Glutamatergic neuron (in vitro differentiated cells): ENCODE measurements around the gene ARHGAP22. TPM values are rescaled to one million over a fixed set of nuclear protein-coding genes. Genes with fewer than 3 reads are reported as not detected.

Experiments
- DNase-seq: peaks from one replicate; pipeline ENCODE4 v3.0.0; 2022
- H3K27ac Mint-ChIP-seq: one replicate; pipeline ENCODE4 v1.8.0; 2020; ENCODE audit warnings: mild to moderate bottlenecking, mixed read lengths, inconsistent platforms; ENCODE audit not compliant: unreplicated experiment
- H3K27me3 Mint-ChIP-seq: one replicate; pipeline ENCODE4 v1.8.0; 2020; ENCODE audit warnings: mild to moderate bottlenecking, moderate library complexity, mixed read lengths, inconsistent platforms; ENCODE audit not compliant: unreplicated experiment
- H3K36me3 Mint-ChIP-seq: one replicate; pipeline ENCODE4 v1.8.0; 2020; ENCODE audit warnings: mild to moderate bottlenecking, mixed read lengths, inconsistent platforms; ENCODE audit not compliant: unreplicated experiment
- H3K4me1 Mint-ChIP-seq: one replicate; pipeline ENCODE4 v1.8.0; 2020; ENCODE audit warnings: mild to moderate bottlenecking, low read depth, mixed read lengths, inconsistent platforms; ENCODE audit not compliant: unreplicated experiment
- H3K4me3 Mint-ChIP-seq: one replicate; pipeline ENCODE4 v1.8.0; 2020; ENCODE audit warnings: mild to moderate bottlenecking, mixed read lengths, inconsistent platforms; ENCODE audit not compliant: unreplicated experiment
- H3K9me3 Mint-ChIP-seq: one replicate; pipeline ENCODE4 v1.8.0; 2020; ENCODE audit warnings: mild to moderate bottlenecking, moderate library complexity, mixed read lengths, inconsistent platforms; ENCODE audit not compliant: unreplicated experiment
- total RNA-seq: library from RNA; stranded (reverse); fragmentation: NEBNext Ultra II Directional; extraction: Animal tissue kit (Norgen Biotek cat#: 25700); gene quantifications from one replicate; pipeline ENCODE4 v1.2.1, GENCODE V29; 2021; ENCODE audit not compliant: unreplicated experiment
- TF ChIP-seq, protein P1 (sequence below): fragments of 200-600 bp; sonication (generic); IDR thresholded peaks from one replicate; pipeline ENCODE4 v1.5.0; 2021; ENCODE audit not compliant: partially characterized antibody, unreplicated experiment

The ARHGAP22 gene
- total RNA-seq, 1 donor from 2014 or later = 10.0 TPM

DNA sequence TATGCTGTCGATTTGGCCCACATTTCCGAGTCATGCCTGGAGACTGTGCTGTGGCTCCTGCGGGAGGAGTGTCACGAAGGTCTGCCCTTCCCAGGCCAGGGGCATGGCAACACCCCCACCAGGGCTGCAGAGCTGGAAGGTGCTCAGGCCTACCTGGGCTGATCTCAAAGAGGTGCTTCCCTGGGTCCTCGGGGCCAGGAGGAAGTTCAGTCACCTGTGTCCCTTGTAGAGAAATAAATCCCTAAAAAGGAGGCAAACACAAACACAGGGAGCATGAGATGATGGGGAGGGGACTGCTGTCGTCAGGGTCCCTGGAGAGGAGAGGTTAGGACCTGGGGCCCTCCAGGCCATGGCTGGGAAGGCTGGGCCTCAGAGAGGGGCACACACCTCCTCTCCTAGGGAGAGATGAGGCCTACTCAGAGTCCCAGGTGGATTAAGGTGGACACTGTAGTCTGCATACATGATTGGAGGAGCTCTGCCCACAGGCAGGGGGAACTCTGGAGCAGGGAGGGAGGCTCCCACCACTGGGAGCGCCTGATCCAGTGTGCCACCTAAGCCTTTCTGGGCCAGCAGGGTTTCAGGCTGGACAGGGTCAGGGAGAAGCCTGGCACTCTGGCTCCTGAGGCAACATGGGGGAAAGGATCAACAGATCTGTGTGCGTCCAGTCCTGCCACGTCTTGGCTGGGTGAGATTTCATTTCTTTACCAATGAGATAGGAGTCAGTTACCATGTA is 49.4 kb downstream of the ARHGAP22 start:
- Mint-ChIP-seq H3K9me3 (peaks cover 3% of the 10 kb centered on the region), H3K4me3 (no peak overlapping the region), H3K27ac (no peak overlapping the region), H3K36me3 (no peaks in the 10 kb centered on the region), H3K27me3 (peaks cover 5% of the 10 kb centered on the region), H3K4me1 (peaks cover 25% of the 10 kb centered on the region)
- TF ChIP-seq, protein P1, sequence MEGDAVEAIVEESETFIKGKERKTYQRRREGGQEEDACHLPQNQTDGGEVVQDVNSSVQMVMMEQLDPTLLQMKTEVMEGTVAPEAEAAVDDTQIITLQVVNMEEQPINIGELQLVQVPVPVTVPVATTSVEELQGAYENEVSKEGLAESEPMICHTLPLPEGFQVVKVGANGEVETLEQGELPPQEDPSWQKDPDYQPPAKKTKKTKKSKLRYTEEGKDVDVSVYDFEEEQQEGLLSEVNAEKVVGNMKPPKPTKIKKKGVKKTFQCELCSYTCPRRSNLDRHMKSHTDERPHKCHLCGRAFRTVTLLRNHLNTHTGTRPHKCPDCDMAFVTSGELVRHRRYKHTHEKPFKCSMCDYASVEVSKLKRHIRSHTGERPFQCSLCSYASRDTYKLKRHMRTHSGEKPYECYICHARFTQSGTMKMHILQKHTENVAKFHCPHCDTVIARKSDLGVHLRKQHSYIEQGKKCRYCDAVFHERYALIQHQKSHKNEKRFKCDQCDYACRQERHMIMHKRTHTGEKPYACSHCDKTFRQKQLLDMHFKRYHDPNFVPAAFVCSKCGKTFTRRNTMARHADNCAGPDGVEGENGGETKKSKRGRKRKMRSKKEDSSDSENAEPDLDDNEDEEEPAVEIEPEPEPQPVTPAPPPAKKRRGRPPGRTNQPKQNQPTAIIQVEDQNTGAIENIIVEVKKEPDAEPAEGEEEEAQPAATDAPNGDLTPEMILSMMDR = no peak
- no peak for DNase-seq

DNA sequence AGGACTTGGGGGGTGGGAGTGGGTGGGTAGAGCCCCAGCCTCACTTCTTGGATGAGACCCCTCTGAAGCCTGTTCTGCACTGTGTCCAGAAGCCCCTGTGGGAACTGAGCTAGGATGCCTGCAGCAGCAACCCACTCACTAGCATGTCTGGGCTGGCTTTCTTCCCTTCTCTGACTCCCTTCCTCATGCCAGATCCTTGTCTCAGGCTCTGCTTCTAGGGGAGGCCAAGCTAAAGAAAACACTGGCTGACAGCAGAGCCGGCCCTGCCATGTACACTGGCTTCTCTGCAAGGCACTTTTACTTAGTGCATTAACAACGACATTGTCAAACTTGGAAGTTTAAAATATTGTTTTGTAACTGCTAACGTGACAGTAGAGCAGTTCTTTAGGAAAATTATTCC is 50.2 kb downstream of the ARHGAP22 start:
- TF ChIP-seq, protein P1 = no peak

DNA sequence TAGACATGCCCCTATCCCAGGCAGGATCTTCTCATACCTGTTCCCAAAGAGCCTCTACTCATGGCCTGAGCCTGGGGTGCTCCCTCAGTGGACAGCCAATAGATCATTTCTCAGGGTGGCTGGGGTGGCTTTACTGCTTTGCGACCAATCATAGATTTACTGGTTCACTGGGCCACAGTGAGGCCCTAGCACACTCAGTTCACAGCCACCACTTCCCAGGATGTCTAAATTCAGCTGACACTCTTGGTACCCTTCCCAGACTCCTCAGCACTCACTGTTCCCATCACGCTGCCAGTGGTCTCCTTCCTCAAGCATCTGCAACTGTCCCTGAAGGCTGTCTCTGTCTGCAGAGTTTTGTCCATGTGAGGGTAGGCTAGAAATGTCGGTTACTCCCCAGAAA is 50.6 kb downstream of the ARHGAP22 start:
- peaks cover 3% of the 10 kb centered on the region for H3K9me3 Mint-ChIP-seq
- peaks cover 28% of the 10 kb centered on the region for H3K4me1 Mint-ChIP-seq
- TF ChIP-seq, protein P1 = no peak
- H3K4me3 Mint-ChIP-seq = no peak overlapping the region
- H3K27me3 Mint-ChIP-seq = peaks cover 5% of the 10 kb centered on the region
- H3K27ac Mint-ChIP-seq = no peak overlapping the region
- no peaks in the 10 kb centered on the region for H3K36me3 Mint-ChIP-seq
- DNase-seq = no peak

More for the DNA sequence above, 50.2 kb downstream of the ARHGAP22 start:
- Mint-ChIP-seq H3K36me3 (no peaks in the 10 kb centered on the region), H3K27ac (no peak overlapping the region), H3K4me3 (no peak overlapping the region), H3K9me3 (peaks cover 3% of the 10 kb centered on the region), H3K27me3 (peaks cover 5% of the 10 kb centered on the region), H3K4me1 (peaks cover 26% of the 10 kb centered on the region)
- no peak for DNase-seq

DNA sequence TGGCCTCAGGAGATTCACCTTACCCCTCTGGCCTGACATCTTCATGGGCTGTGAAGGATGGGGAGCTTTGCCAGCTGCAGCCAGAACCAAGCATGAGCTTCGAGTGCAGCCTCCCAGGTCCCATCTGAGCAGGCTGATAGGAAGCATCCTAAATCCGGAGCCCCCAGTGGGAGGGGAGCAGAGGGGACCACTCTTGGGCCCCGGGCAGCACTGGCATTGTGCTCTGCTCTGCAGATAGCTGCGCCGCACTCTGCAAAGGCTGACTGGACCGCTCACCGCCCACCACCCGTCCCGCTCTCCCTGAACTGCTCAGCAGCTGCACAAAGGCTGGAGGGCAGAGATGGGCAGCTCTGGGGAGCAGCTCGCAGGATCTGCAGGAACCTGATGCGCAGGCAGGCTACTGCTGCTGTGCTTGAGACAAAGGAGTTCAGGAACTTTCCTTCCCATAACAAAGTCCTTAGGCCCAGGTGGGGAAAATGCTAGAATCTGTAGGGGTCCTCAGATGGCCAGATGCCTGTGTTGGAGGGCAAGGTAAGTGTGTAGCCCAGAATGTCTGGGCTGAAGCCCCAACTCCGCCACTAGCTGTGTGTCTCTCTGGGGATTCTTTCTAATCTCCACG is 51.8 kb downstream of the ARHGAP22 start:
- TF ChIP-seq, protein P1 = no peak
- DNase-seq = no peak
- Mint-ChIP-seq H3K27ac (no peak overlapping the region), H3K4me1 (peaks cover 28% of the 10 kb centered on the region), H3K27me3 (peaks cover 5% of the 10 kb centered on the region), H3K4me3 (no peak overlapping the region), H3K36me3 (no peaks in the 10 kb centered on the region), H3K9me3 (peaks cover 3% of the 10 kb centered on the region)
